Stimulated activated CD4-positive, alpha-beta T cell treated with anti-CD3 and anti-CD28 coated beads, Interleukin-12 subunit alpha, Interleukin-12 subunit beta, amount 100 ng/mL, for 4 hours (primary cell): ENCODE data around the gene ZP2.
"Not testable (repeated sequence)": the region's sequence is repeated elsewhere in the genome, so short reads cannot be mapped to it uniquely, and the experiment has no call there.

Source experiments
- DNase-seq: peaks from one replicate; pipeline ENCODE4 v3.0.0-alpha.2; 2020

ZP2 gene

GRCh38 chr16:21208446-21209230 is 2.7 kb downstream of the ZP2 start:
- DNase-seq = no peak

- DNase-seq = no peak
Observed at GRCh38 chr16:21206550-21206949, 4.8 kb downstream of the ZP2 start.

GRCh38 chr16:21205303-21205702 is 6.1 kb downstream of the ZP2 start:
- no peak for DNase-seq

GRCh38 chr16:21203155-21203797 is 8.1 kb downstream of the ZP2 start:
- no peak for DNase-seq

- DNase-seq = no peak
Observed at GRCh38 chr16:21199607-21200218, 11.7 kb downstream of the ZP2 start.

- no peak for DNase-seq
Observed at GRCh38 chr16:21197621-21198020, 13.8 kb downstream of the ZP2 start.

GRCh38 chr16:21197112-21197511 is 14.3 kb downstream of the ZP2 start:
- DNase-seq = no peak

- DNase-seq = not testable (repeated sequence)
Observed at GRCh38 chr16:21195330-21195729, 16.0 kb downstream of the ZP2 start.

GRCh38 chr16:21194771-21195301 is 16.5 kb downstream of the ZP2 start:
- no peak for DNase-seq

GRCh38 chr16:21192991-21193390 is 18.4 kb downstream of the ZP2 start:
- DNase-seq = no peak

GRCh38 chr16:21190599-21190998 is 20.8 kb downstream of the ZP2 start:
- DNase-seq = no peak

- DNase-seq = no peak
Observed at GRCh38 chr16:21190013-21190412, 21.4 kb downstream of the ZP2 start.

GRCh38 chr16:21189311-21189710 is 22.1 kb downstream of the ZP2 start:
- no peak for DNase-seq

- DNase-seq = no peak
Observed at GRCh38 chr16:21186326-21186691, 25.1 kb downstream of the ZP2 start.

GRCh38 chr16:21185659-21186325 is 25.6 kb downstream of the ZP2 start:
- no peak for DNase-seq

- no peak for DNase-seq
Observed at GRCh38 chr16:21184834-21185233, 26.5 kb downstream of the ZP2 start.

GRCh38 chr16:21183995-21184394 is 27.4 kb downstream of the ZP2 start:
- no peak for DNase-seq

- no peak for DNase-seq
Observed at GRCh38 chr16:21179983-21180365, 31.4 kb downstream of the ZP2 start.

GRCh38 chr16:21179126-21179982 is 32.0 kb downstream of the ZP2 start:
- no peak for DNase-seq

GRCh38 chr16:21175397-21175796 is 36.0 kb downstream of the ZP2 start:
- no peak for DNase-seq

- no peak for DNase-seq
Observed at GRCh38 chr16:21172650-21173049, 38.7 kb downstream of the ZP2 start.

GRCh38 chr16:21170116-21170515 is 41.3 kb downstream of the ZP2 start:
- DNase-seq = not testable (repeated sequence)
